ENCODE data around the gene AP3B2.
A peak's percentile ranks its signal among the peaks of the same experiment; 100 is the strongest.
"Not testable (repeated sequence)": the region's sequence is repeated elsewhere in the genome, so short reads cannot be mapped to it uniquely, and the experiment has no call there.

Gene AP3B2, protein sequence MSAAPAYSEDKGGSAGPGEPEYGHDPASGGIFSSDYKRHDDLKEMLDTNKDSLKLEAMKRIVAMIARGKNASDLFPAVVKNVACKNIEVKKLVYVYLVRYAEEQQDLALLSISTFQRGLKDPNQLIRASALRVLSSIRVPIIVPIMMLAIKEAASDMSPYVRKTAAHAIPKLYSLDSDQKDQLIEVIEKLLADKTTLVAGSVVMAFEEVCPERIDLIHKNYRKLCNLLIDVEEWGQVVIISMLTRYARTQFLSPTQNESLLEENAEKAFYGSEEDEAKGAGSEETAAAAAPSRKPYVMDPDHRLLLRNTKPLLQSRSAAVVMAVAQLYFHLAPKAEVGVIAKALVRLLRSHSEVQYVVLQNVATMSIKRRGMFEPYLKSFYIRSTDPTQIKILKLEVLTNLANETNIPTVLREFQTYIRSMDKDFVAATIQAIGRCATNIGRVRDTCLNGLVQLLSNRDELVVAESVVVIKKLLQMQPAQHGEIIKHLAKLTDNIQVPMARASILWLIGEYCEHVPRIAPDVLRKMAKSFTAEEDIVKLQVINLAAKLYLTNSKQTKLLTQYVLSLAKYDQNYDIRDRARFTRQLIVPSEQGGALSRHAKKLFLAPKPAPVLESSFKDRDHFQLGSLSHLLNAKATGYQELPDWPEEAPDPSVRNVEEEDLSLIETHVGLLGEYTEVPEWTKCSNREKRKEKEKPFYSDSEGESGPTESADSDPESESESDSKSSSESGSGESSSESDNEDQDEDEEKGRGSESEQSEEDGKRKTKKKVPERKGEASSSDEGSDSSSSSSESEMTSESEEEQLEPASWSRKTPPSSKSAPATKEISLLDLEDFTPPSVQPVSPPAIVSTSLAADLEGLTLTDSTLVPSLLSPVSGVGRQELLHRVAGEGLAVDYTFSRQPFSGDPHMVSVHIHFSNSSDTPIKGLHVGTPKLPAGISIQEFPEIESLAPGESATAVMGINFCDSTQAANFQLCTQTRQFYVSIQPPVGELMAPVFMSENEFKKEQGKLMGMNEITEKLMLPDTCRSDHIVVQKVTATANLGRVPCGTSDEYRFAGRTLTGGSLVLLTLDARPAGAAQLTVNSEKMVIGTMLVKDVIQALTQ

DNA sequence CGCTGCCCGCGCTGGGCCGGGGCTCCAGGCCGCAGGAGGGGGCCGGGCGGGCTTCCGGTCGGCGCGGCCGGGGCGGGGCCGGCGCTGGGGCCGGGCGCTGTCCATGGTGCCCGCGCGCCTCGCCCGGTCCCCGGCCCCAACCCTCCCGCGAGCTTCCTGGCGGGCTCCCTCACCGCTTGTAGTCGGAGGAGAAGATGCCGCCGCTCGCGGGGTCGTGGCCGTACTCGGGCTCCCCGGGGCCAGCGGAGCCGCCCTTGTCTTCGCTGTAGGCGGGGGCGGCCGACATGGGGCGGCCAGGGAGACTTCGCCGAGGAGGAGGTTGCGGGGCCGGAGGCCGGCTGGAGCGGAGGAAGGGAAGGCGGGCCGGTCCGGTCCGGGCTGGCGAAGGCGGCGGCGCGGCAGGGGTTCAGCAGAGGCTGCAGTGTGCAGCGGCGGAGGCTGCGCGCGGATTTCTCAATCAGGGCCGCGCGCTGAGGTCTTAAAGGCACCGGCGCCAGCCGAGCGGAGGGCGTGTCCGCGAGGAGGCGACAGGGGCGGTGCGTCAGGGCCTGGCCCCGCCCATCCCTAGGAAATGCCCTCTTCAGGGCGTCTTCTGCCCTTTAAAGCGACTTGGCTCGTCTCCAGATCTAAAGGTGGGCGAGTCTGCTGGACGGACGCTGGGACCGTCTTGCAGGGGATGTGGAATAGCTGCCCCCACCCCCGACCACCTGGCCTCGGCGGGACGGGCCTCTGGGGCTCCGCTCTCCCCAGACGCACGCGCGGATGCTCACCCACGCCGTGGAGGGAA lies at the start of gene AP3B2:
AP3B2 (minus strand) TSS at position 455 of the 787 bp plus-strand sequence; CDS start at position 286, 169 bp downstream.
- peak; percentile 56 to 62 for DNase-seq (ENCODE audit: low read depth in 2 of 2)

DNA sequence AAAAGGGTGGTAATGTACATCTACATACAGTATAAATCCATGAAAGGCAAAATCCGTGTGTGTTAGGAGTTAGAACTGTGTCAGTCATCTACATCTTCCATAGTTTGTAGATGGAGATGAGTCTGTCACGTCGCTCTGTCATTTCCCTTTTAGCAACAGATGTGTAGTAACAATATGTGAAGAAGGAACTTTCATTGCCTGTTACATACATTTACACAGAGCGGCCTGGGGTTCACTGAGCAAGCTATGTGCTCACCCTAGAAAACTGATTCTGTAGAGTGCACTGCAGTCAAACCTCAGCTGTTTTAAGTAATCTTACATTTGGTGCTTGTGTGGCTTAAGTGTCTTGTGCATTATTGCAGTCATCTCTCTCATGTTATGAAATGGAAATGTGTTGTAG lies 41.6 kb upstream of the AP3B2 start:
- DNase-seq (ENCODE audit: low read depth in 2 of 2), result no peak

DNA sequence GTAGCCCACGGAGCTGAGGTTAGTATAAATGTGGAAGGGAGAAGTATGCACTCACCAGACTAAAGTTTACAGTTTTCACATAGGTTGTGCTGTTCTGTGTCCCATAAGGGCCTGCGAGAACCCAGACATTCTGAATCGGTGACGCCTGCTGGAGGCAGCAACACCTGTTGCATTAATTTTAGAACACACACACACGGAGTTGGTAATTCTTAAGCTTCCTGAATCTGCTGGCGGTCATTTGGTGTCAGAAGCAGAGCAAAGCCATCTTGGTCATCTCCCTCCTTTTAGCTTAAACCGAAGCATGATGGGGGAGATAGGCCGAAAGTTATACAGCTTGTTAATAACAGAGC lies 41.1 kb upstream of the AP3B2 start:
- no peak for DNase-seq (ENCODE audit: low read depth in 2 of 2)

DNA sequence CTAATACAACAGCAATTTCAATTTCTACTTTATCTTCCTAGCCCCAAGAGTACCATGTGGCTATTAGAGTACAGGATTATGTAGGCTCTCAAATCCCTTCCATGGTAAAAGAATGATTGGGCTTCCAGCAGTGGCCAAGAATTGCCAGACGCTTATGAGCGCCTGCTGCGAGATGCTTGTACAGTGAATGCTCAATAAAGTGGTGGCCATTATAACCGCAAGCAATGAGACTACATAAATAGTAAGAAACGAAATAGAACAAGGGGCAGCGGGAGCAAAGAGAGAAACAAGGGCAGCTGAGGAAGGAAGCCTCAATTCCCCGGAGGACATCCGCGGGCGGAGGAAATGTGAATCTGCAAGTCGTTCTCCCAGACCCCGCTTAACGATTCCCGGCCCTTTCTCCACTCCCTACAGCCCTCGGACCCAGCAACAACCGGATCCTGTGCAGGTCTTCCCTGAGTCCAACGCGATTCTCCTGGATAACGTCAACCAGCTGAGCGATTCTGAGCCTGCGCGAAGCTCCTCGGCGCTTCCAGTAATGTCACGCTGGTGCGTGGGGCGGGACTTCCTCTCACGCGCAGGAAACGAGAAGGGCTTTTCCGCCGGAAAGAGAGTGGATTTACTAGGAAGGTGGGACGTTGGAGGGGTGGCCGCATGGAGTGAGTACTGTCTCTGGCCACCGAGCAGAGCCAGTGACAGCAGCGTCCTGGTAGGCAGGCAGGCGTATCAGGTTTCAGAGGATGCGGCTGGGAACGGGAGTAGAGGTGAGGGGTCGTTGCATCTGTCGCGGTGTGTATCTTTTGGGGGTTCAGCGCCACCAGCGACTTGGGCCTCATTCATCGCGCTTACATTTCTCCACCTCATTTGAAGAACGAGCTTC lies 40.5 kb upstream of the AP3B2 start:
- peak; percentile 71 to 85 for DNase-seq (ENCODE audit: low read depth in 2 of 2)

DNA sequence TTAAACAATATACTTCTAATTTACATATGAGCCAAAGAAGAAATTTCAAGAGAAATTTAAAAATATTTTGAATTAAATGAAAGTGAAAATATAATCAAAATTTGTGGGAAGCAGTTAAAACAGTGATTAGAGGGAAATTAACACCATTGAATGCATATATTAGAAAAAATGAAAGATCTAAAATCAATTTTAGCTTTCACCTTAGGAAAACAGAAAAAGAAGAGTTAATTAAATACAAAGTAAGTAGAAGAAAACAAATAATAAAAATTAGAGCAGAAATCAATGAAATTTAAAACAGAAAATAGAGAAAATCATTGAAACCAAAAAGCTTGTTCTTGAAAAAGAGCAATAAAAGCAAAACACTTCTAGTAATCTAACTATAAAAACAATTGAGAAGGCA lies 38.6 kb upstream of the AP3B2 start:
- no peak for DNase-seq (ENCODE audit: low read depth in 2 of 2)

DNA sequence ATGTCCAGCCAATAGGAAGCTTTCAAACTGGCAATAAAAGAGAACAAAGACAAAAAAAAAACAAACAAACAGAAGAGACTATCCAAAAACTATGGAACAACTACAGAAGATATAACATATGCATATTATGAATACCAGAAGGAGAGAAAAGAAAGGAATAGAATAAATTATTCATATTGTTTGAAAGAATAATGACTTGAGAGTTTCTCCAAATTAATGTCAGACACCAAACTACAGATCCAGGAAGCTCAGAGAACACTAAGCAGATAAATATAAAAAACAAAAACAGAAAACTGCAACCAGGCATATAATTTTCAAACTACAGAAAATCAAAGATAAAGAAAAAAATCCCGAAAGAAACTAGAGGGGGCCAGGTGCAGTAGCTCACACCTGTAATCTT lies 34.1 kb upstream of the AP3B2 start:
- DNase-seq (ENCODE audit: low read depth in 2 of 2), result no peak

DNA sequence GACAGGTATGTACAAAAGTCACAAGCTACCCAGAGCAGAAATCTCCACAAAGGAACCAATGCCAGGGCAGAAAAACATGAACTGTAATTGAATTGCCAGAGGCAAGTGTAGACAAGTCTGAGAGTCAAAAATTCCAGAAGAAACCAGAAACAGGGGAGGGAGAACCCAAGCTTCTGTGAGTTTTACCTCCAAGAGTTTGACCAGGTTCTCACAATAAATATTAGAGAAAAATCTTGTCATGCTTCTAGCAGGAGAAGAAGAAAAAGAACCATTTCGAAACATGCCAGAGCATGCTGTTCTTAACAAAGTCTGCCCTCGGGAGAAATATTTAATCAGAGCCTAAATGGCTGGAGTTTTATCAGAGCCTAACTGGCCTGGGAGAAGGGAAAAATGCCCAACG lies 32.5 kb upstream of the AP3B2 start:
- DNase-seq (ENCODE audit: low read depth in 2 of 2), result no peak

DNA sequence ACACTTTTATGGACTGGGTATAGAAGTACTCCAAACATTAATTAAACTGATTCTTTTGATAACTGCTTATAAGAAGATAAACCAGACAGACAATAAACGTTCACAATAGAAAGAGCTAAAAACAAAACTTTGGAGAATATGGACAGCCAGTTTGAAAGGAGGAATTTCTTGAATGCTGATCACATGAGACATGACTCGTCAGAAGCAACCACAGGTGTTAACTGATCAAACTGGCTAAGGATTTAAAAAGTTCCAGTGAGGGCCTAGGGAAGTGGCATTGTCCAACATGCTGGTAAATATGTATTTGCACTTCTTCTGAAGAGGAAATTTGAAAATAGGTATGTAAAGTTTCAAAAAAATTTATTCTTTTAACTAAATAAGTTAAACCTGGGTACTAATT lies 29.4 kb upstream of the AP3B2 start:
- DNase-seq (ENCODE audit: low read depth in 2 of 2), result no peak

DNA sequence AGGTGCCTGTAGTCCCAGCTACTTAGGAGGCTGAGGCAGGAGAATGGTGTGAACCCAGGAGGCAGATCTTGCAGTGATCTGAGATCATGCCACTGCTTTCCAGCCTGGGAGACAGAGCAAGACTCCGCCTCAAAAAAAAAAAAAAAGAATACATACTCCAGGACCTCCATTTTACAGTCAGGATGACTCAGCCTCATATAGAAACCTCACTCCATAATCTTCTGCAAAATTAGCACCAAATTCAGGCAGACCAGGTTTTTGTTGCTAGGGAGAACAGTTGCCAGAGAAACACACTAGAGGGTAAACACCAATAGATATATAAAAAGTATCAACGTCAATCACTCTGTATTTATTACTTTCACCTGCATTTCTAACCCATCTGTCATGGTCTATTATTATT lies 28.3 kb upstream of the AP3B2 start:
- no peak for DNase-seq (ENCODE audit: low read depth in 2 of 2)

DNA sequence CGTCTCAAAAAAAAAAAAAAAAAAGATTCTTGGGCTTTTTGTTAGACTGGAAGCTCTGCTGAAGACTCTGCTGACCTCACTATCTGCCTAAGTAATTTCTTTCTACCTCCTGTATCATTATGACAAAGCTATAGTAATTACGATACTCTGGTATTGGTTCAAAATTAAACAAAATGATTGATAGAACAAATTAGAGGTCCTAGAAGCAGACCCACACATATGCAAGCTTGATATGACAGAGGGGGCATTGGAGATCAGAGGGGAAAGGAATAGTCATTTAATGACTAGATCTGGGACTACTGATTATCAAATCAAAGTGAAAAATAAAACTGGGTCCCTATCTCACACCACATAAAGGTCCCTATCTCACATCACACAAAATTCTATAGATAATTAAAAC lies 21.9 kb upstream of the AP3B2 start:
- DNase-seq (ENCODE audit: low read depth in 2 of 2), result no peak

DNA sequence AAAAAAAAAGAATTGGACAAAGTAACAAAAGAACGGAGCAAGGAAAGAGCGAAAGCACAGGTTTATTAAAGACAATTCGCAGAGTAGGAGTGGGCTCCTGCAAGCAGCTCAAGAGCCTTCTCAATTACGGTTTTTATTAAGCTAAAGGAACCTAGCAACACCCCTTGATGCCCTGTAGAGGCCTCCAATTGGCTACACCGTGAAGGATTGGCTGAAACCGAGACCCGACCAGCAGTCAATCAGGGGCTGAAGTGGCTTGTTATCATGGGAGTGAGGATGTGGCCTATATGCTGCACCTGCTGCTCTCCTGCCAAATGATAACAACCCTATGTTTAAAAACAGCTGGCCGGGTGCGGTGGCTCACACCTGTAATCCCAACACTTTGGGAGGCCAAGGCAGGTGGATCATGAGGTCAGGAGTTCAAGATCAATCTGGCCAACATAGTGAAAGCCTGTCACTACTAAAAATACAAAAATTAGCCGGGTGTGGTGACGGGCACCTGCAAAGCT lies 20.4 kb upstream of the AP3B2 start:
- DNase-seq (ENCODE audit: low read depth in 2 of 2), result no peak

DNA sequence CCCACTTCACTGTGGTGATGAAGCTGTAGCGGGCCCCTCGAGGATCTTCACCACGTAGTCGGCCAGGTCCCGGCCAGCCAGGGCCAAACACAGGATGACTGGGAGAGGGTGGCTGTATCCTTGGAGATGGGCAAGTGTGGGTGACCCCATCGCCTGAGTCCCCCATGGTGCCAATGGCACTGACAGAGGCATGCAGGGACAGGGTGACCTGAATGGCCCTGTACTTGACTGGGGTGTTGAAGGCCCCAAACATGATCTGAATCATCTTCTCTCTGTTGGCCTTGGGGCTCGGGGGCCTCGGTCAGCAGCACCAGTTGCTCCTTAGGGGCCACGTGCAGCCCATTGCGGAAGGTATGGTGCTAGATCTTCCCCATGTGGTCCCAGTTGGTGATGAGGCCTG lies 17.1 kb upstream of the AP3B2 start:
- no peak for DNase-seq (ENCODE audit: low read depth in 2 of 2)

DNA sequence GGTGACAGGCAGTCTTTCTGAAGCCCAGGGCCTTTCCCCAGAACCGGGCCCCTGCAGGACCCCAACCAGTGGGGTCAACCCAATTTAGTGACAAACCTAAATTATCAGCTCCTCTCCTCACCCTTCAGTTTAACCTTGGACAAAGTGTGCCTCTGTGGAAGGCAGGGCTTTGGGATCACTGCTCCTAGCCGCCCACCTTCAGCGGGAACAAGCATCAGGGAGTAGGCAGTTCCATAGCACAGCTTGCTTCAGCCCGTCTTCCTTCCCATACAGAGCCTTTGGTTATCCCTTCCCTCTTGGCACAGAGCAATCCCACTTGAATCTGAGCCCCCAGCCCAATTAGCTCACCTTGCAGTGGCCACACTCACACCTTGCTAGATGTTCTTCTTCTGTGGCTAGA lies 5.3 kb upstream of the AP3B2 start:
- no peak for DNase-seq (ENCODE audit: low read depth in 2 of 2)

DNA sequence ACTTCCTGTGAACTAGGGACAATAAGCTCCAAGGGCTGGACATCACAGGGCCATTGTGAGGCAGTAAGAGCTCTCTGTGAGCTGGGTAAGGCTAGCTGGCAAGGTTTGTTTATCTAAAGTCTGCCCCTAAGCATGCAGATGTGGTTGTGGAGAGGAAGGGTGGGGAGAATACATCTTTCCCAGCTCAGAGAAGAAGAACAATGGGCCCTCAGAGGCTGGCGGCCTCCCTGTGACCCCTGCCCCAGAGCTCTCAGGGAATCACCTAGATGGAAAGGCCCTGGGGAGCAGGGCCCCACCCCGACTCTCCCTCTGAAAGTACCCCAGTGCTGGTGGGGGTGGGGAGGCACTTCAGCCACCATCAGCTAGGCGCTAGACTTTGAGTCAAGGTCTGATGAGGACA lies 4.3 kb upstream of the AP3B2 start:
- no peak for DNase-seq (ENCODE audit: low read depth in 2 of 2)

DNA sequence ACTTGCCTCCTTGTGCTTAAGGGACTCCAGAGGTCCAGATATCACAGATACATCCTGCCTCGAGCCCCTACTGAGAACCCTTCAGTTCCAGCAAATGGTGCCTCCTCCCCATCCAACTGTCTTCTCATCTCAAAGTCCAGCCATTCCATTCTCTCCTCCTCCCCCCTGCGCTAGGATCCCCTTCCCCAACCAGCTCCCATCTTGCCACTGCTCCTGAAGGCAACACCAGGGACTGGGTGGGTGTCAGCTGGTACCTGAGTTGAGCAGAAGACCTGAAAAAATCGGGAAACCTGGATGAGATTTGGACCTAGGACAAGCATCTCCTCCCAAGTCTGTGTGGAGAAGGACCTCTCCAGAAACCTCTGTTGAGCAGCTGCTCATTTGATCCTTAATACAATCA lies 2.4 kb upstream of the AP3B2 start:
- no peak for DNase-seq (ENCODE audit: low read depth in 2 of 2)

DNA sequence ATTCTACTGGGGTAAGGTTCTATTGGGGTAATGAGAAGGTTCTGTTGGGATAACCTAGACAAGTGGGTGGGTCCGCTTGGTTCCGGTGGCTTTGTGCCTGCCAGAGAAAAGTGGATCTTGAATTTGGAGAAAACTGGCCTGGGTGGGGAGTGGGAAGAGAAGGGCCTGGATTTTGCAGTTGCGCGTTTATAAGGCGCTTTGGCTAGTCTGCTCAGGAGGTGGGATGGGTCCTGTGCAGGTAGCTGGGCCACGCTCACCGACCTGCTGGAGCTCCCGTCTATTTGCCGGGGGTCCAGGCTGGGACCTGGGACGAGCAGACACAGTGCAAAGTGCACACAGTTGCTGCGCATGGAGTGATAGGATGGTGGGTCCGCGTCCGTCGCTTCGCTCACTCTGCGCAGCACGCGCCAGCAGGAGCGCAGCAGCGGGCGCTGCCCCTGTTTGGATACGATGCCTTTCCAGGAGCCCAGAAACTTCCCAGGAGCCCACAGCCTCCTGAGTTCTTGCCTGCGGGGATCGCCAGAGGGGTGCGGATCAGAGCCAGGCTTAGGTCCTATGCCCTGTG lies 1.3 kb upstream of the AP3B2 start:
- DNase-seq (ENCODE audit: low read depth in 2 of 2), result no peak

DNA sequence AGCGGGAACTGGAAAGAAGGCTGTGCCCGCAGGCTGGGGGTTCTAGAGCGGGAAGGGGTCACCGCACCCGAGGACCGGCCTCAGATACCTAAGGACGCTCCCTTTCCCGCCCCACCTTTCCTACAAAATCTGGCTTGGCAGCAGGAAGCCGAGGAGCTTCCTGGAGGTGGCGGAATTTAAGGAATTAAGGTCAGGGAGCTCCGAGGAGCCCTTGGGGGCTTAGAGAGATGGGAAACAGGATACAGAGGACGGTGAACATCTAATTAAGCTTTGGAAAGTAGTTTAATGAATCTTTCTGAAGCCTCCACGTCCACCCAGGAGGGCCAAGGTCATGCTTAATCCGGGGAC lies 507 bp upstream of the AP3B2 start:
- no peak for DNase-seq (ENCODE audit: low read depth in 2 of 2)

DNA sequence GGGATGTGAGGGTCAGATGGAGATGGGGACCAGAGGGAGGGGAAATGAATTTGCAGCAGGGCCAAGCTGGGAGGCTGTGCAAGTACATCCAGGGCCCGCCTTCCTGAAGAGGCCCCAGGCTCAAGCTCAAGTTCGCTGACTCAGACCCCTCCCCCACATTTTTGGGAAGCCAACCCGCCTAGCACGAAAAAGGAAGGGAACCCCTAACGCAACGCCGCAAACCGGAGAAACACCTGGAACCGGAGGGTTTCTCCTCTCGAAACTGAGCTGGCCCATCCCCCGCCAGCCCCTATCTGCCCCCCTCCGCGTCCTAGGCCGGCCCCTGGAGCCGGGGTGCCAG lies 624 bp downstream of the AP3B2 start:
- no peak for DNase-seq (ENCODE audit: low read depth in 2 of 2)

DNA sequence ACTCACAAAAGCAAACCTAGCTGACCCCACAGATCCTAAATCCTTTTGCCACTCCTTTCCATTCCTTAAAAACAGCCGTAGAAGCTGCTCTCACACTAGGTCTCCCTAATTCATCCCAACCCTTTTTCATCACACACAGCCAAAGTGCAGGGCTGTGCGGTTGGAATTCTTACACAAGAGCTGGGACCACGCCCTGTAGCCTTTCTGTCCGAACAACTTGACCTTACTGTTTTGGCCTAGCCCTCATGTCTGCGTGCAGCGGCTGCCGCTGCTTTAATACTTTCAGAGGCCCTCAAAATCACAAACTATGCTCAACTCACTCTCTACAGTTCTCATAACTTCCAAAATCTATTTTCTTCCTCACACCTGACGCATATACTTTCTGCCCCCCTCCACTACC lies 3.8 kb downstream of the AP3B2 start:
- not testable (repeated sequence) for DNase-seq (ENCODE audit: low read depth in 2 of 2)

DNA sequence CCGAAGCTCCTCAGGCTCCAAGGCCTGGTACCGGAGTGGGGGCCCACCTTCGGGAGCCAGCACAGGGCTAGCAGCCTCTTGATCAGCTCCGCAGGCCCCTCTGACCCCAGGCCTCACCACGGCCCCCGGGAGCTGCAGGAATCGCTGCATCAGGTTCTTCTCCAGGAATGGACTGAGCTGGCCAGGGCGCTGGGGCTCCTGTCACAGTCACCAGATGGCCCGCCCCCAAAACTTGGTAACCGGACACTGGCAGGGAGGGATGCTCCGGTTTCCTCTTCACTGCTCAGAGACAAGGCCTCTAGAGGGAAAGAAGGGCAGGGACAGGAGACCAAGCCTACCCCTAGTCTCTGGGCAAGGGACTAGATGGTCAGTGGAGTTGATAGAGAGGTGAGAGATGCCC lies 9.9 kb downstream of the AP3B2 start:
- DNase-seq (ENCODE audit: low read depth in 2 of 2), result no peak

Data from stimulated activated CD4-positive, alpha-beta T cell treated with anti-CD3 and anti-CD28 coated beads, Interleukin-4, amount 100 ng/mL, for 48 hours (primary cell).